HG03159 (cell line): ENCODE results near the gene ADGRD2.
"Not testable (repeated sequence)": the region's sequence is repeated elsewhere in the genome, so short reads cannot be mapped to it uniquely, and the experiment has no call there.

Experiments
- ATAC-seq: cut with Tn5 transposase; IDR thresholded peaks from one replicate; pipeline ENCODE4 v1.9.1; 2021; ENCODE audit warnings: mild to moderate bottlenecking, moderate library complexity; ENCODE audit not compliant: unreplicated experiment

Gene ADGRD2, protein sequence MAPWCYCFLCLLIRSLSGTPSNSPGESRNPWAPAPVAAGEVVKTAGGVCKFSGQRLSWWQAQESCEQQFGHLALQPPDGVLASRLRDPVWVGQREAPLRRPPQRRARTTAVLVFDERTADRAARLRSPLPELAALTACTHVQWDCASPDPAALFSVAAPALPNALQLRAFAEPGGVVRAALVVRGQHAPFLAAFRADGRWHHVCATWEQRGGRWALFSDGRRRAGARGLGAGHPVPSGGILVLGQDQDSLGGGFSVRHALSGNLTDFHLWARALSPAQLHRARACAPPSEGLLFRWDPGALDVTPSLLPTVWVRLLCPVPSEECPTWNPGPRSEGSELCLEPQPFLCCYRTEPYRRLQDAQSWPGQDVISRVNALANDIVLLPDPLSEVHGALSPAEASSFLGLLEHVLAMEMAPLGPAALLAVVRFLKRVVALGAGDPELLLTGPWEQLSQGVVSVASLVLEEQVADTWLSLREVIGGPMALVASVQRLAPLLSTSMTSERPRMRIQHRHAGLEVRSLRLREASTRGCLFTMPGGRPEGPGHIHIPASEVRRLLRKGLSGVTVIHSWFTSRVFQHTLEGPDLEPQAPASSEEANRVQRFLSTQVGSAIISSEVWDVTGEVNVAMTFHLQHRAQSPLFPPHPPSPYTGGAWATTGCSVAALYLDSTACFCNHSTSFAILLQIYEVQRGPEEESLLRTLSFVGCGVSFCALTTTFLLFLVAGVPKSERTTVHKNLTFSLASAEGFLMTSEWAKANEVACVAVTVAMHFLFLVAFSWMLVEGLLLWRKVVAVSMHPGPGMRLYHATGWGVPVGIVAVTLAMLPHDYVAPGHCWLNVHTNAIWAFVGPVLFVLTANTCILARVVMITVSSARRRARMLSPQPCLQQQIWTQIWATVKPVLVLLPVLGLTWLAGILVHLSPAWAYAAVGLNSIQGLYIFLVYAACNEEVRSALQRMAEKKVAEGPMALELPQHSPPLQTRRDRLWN

DNA sequence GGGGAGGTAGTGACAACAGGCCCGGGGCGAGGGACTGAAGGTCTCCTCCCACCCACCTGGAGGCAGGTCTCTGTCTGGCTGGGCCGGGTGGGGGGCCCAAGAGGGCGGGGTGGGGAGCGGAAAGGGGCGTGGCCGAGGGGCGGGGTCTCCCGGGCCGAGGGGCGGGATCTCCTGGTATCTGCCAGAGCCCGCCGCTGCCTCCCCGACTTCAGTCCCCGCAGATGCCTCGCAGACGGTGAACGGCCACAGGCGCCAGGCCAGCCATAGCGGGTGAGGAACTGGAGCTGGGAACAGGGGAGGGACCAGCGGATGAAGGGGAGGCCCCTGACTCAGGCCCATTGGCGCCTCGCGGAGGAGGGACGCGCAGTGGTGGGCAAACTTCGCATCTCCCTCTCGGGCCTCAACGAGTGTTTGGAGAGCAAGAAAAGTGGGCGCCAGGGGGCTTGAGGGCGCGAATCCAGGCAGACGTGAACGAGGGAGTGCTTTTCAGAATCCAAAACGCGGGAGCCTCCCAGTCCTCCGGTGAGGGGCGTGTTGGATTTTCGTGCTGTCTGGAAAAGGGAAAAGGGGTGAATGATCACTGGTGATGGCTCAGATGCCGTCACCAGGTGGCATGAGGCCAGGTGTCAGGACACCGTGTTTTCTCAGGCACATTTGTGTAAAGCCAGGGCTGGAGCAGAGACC, at the start of gene ADGRD2:
Gene ADGRD2, plus strand, starts transcription at position 211 of the 684 bp plus-strand sequence. CDS start 1,216 bp downstream, outside the sequence.
- no peak for ATAC-seq

DNA sequence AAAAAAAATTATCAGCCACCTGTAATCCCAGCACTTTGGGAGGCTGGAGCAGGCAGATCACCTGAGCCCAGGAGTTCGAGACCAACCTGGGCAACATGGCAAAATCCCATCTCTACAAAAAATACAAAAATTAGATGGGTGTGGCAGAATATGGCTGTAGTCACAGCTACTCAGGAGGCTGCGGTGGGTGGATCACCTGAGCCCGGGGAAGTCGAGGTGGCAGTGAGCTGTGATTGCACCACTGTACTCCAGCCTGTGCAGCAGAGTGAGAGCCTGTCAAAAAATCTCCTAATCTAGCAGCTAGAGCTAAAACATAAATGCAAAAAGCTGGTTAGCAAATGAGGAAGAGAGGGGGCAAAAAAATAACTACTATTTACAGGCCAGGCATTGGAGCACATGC, 47.0 kb upstream of the ADGRD2 start:
- ATAC-seq: no peak

DNA sequence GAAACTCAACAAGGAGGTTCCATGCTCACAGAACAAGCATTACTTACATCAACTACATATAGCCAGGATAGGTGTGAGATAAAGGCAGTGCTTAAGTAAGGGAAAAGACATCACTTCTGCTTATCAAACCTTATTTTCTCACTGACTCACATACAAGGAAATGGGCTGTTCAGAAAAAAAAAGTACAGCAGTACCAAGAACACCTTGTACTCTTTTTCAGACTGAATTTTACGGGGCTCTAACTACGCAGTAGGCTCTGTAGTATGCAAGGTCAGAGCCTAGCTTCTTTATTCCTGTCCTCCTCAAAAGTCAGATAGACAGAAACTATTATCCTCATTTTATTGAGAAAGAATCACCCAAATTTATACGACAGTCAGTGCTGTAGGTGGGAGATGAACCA, 40.8 kb upstream of the ADGRD2 start:
- no peak for ATAC-seq

DNA sequence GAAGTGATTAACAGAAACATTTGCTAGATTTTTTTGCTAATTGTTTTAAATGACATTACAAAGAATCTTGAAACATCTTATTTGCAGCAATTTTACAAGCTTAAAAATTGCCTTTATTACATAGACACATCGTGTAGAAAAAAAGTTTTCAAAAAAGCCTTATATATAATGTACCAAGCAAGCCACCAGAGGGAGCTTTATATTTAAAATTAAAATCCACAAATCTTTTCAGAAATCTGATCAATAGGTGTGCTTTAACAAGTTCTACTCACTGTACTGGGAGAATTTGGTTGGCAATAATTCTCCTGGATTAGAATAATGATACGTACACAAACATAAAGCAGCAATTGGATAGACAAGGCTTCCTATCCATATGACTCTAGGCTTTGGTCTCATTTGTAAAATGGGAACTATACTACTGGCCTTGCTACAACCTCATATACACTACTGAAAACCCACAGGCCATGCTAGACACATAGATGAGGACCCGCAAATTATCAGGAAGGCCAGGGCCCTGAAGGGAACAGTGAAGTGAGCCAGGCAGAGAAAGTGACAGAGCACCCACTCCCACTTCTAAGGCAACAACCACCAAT, 39.8 kb upstream of the ADGRD2 start:
- ATAC-seq: no peak

DNA sequence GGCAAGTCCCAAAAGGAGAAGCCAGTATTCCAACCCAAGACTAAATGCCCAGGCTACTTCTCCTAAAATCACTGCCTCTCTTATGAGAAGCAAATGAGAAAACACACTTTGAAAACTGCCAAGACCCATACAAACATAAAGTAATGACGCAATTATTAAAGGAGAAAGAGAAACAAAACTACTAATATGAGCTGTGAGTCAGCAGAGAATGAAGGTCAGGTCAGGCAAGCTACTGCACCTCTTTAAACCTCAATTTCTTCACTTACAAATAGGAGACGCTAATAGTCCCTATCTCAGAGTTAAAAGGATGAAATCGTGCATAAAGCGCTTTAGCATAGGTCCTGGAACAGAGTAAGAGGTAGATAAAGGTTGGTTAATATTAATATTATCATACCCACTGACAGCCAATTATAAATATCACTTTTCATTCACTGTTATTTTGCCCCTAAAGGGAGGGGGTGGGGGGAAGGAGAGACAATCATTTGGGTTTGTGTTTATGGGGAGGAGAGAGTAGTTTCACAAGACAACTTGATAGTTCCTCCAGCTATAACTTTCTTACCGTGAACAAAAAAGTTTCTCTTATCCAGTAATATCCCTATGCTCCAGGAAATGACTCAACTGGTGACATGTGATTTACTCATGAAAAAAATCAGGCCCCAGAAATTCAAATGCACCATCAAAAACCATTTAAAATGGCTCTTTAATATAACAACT, 38.6 kb upstream of the ADGRD2 start:
- ATAC-seq: no peak

DNA sequence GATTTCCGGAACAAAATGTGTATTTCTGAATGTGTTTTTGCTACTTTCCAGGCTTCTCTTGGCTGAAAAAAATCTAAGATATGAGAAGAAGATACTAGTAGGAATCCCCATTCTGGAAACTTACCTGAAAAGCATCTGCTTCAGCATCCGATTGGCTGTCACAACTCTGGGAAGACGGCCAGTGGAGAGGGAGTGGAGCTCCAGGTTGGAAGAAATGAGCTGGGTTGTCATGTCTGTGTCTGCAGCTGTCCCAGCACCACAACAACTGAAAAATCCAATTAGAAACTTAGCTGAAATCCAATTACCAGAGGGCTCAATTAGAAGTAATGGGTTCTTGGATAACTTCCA, 38.0 kb upstream of the ADGRD2 start:
- no peak for ATAC-seq

DNA sequence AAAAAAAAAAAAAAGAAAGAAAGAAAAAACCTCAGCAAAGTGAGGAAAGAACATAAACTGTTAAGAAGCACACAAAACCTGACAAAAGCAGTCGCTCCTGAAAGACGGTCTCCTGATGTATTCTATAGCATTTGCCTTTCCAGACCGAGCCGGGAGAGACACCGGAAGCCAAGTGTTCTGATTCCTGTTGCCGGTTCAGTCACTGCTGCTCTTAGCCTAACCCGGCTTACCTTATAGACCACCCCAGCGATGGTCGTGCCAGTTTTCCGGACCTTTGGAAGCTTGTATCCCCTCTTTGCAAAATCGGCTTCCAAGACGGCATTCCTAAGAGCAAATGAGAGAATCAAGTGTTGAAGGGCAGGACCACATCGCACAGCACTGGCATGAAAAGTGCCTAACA, 35.6 kb upstream of the ADGRD2 start:
- ATAC-seq: no peak

DNA sequence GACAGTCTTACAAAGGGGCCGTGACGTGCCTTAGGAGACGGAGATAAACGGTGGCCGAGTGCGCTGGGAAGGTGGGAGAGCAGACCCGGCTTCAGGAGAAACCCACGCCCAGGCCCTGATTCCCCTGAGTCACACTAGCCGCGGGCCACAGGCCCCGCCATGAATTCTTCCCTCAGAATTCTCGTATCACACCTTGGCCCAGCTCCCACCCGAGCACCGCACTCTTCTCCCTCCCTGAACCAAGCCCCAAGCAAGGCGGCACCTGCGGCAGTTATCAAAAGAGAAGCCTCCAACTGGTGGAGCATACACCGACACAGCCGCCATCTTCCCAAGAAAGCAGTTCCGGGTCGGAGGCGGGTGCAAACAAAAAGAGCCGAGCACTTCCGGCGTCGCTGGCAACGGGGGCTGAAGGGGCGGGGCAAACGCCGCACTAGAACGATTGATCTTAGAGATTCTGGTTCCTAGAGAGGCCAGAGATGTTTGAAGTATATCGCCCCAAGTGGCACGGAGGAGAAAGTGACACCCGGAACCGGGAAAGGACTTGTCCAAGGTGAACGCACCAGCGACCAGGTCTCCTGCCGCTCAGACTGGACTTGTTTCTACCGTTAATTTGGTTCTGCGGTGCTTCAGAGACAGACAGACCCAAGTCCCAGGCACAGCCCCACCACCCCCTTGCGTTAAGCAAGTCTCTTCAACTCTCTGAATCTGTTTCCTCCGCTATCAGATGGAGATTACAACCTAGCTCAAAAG, 35.0 kb upstream of the ADGRD2 start, which contains the start of gene PSMB7:
Gene PSMB7, minus strand, starts transcription at position 341 of the 750 bp plus-strand sequence. Its CDS starts 17 bp downstream, at position 324.
- ATAC-seq: peak; percentile 90

DNA sequence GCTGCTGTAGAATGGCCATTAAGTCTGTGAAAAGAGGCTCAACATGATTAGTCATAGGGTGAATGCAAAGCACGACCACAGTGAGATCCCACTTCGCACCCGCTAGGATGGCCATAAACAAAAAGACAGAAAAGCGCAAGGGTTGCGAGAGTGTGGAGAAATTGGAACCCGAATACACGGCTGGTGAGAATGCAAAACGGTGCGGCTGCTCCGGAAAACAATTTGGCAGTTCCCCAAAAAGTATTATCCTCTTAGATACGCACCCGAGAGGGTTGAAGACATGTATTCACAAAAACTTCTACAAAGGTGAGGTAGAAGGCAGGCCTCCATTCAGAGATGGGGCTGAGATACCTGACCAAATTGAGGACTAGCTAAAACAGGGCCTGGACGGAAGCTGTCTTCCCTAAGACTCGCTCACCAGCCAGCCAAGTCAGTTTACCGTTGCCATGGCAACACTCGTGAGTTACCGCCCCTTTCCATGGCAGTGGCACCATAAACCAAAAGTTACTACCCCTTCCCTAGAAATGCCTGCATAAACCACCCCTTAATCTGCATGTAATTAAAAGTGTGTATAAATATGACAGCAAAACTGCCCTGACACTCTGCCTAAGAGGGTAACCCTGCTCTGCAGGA, 34.3 kb upstream of the ADGRD2 start:
- ATAC-seq: no peak

DNA sequence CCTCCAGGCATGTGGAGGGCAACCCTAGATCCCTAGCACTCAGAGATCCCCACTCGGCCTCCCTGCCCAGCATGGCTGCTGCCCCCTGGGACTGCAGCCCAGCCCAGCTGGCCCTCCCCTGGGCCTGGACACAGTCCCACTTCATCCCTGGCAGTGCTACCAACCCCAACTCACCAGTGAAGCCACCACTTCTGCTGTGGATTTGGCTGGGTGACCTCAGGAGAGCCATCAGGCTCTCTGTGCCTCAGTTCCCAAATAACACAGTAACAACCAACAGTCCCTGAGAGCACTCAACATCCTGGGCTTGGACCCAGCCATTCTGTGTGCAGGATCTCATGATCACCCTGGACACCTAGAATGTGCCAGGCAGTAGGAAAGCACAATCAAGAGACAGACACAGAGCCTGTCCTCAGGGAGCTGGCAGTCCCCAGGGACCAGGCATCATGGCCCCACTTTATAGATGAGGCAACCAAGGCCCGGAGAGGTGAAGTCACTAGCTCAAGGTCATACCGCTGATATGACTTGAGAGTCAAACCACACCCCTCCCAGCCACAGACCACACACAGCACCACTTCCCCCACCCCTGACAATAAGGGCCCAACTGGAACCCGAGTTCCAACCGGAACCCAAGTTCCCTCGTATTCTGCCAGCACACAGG, 30.3 kb upstream of the ADGRD2 start:
- ATAC-seq: no peak

DNA sequence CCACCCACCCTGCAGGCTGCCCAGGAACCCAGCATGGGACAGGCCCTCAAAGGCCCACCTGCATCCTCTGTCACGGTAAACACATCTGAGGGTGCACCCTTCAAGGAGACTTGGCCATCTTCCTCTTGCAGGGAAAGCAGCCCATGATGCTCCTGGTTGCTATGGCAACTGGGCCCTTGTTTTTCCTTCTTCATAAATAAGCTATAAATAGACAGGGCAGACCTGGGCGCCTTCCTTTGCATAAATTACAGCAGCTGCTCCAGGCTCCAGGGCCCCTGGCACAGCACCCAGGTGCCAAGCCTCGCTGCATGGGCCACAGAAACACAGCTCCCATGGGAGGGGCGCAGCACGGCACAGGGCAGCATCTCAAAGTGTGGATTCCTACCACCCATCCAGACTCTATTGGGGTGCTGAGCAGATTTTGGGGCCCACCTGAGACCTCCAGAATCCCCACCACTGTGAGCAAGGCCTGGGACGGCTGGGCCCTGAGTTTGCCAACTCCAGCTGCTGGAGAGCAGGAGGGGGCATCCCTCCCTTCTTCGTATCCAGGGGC, 29.2 kb upstream of the ADGRD2 start:
- no peak for ATAC-seq

DNA sequence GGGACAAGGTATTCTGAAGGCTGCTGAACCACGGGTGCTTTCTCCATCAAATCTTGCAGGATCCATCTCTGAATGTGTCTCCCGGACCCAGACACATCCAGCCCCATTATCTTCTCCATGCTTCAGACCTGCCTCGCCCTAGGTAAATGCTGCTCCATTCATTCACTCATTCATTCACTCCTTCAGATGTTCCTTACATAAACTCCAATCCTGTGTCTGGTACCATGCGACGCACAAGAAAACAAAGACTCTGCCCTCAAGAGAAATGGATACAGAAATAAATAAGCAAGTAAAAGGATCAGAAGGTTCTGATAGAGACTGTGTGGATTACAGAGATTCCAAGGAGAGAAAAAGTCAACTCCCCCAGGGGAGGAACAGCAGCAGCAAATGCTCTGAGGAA, 27.1 kb upstream of the ADGRD2 start:
- ATAC-seq: no peak

DNA sequence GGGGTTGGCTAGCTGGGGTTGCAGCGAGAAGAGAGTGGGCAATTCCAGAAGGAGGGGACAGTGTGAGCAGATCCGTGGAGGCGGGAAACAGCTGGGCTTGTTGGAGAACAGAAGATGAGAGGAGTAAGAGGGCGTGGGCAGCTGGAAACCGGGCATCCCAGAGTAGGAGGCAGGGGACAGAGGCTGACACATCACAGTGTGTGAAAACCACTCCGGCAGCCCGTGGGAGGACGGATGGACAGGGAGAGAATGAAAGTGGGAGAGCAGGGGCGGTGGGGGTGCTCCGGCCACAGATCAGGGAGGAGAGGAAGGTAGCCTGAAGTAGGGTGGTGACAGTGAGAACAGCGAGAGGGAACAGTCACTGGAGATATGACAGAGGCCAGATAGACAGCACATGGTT, 26.7 kb upstream of the ADGRD2 start:
- ATAC-seq: no peak

DNA sequence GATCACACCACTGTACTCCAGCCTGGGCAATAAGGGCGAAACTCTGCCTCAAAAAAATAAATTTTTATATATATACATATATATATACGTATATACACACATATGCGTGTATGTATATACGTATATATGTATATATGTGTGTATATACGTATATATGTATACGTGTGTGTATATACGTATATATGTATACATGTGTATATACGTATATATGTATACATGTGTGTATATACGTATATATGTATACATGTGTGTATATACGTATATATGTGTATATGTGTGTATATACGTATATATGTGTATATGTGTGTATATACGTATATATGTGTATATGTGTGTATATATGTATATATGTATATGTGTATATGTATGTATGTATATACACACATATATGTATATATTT, 24.5 kb upstream of the ADGRD2 start:
- not testable (repeated sequence) for ATAC-seq

DNA sequence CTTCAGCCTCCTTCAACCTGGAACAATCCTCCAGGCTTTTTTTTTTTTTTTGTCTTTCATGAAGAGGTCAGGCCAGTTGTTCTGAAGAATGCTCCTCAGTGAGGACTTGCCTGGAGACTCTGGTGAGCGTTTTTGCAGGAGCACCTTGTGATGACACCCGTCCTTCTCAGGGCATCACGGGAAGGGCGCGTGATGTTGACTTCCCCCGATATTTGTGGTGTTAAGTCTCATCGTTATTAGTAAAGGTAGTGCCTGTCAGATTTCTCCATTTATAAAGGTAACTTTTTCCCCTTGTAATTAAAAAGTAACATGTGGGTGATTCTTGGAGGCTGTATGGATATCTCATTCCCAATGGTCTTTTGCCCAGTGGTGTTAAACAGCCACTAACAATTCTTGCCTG, 23.9 kb upstream of the ADGRD2 start:
- ATAC-seq: no peak

DNA sequence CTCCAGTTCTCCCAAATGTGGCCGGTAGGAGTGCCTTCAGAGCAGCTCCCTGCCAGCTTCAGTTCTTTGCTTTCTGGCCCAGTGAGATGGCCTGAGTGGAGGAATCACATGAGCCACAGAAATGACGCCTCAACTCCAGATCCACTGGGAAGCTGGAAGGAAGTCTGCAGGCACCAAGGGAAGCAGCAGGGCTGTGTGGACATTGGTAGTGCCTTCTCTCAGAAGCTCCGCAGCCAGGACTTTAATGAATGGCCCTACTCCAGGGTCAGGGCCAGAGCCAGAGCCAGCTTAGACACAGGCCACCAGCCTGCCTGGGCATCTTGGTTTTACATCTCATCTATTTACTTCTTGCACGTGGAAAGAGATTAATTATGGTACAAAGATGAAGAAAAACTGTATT, 23.0 kb upstream of the ADGRD2 start:
- no peak for ATAC-seq

DNA sequence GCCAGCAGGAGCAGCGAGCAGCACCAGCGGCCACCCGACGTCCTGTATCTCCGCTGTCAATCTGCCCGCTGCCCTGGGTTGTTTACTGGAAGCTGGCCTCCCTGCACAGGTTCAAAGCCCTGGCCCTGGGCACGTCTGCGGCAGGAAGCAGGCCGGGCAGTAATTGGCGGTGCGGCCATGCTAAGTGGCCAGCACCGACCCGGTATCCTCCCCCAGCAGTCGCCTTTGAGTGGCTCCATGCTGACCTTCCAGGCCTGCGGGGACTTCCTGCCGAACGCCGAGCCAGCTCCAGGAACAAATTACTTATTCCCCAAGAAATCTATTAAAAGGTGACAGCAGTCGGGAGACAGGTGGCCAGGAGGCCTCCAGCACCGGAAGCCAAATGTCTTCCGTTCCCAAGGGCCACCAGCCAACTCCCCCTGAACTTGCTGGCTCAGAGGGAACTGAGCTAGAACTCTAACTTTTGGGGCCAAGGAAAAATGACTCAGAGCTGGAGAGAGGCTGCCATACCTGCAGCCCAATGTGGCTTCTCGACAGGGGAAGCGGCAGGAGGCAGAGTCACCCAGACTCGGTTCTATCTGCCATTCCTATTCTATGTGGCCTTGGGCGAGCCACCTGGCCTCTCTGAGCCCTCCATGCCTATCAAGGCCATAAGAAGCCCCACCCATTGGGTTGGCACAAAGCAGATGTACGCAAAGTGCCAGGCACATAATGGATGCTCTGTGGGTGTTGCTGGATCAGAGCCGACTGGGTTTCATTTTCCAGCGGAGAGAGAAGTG, 21.3 kb upstream of the ADGRD2 start:
- ATAC-seq: no peak

DNA sequence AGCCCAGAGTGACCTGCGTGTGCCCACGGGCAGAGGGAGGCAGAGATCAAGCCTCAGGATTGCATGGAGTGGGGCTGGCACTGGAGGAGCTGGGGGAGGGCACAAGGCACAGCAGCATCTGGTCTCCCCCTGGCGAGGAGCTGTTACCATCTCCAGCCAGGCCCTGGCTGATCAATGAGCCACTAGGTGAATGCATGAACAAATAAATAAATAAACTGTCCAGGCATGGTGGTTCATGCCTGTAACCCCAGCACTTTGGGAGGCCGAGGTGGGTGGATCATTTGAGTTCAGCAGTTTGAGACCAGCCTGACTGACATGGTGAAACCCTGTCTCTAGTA, 20.8 kb upstream of the ADGRD2 start:
- no peak for ATAC-seq
